ENCODE data around the gene TMEM161A.
A peak's percentile ranks its signal among the peaks of the same experiment; 100 is the strongest.

- TF ChIP-seq, protein P1, sequence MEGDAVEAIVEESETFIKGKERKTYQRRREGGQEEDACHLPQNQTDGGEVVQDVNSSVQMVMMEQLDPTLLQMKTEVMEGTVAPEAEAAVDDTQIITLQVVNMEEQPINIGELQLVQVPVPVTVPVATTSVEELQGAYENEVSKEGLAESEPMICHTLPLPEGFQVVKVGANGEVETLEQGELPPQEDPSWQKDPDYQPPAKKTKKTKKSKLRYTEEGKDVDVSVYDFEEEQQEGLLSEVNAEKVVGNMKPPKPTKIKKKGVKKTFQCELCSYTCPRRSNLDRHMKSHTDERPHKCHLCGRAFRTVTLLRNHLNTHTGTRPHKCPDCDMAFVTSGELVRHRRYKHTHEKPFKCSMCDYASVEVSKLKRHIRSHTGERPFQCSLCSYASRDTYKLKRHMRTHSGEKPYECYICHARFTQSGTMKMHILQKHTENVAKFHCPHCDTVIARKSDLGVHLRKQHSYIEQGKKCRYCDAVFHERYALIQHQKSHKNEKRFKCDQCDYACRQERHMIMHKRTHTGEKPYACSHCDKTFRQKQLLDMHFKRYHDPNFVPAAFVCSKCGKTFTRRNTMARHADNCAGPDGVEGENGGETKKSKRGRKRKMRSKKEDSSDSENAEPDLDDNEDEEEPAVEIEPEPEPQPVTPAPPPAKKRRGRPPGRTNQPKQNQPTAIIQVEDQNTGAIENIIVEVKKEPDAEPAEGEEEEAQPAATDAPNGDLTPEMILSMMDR (IDR thresholded peaks at IDR 0.05), result peak; percentile 83 to 89 (median 84)
- no peak for TF ChIP-seq POLR2A (IDR thresholded peaks at IDR 0.05)
- TF ChIP-seq POLR2AphosphoS5 (IDR thresholded peaks at IDR 0.05; ENCODE audit: insufficient read depth in 1 of 2, low read depth in 1 of 2), result peak in 1 of 2 donors; percentile 22
Measured at GRCh38 chr19:19145684-19146608, 7.7 kb upstream of the TMEM161A start.
